Neural progenitor cell (in vitro differentiated cells): ENCODE results near the gene ITPR1.

Experiments used
- CTCF ChIP-seq: fragments of 200-600 bp; sonication (generic); IDR thresholded peaks from 2 replicates; pipeline ENCODE4 v1.5.1; 2017; ENCODE audit warnings: antibody characterized with exemption, mild to moderate bottlenecking
- EZH2 ChIP-seq: fragments of 200-600 bp; sonication (generic); IDR thresholded peaks from 2 replicates; pipeline ENCODE4 v1.6.1; 2017; ENCODE audit warnings: antibody characterized with exemption, mild to moderate bottlenecking, moderate library complexity

DNA sequence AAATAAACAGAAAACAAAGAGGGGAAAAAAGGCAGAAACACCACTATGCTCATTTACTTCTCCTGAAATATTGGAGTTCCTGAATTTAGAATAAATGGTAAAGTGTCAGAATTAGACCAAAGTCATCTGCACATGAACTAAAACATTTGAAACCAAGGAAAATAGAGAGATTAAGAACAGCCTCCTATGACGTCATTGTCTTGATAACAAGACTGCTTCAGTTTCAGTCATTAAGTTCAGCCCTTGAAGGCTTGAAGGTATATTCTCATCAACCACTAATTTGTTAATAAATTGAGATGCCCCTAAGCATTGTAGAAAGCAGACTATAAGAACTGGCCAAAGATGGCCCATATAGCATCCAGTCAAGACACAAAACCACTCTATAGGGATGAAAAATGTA, 28.6 kb upstream of the ITPR1 start:
- TF ChIP-seq CTCF: no peak
- TF ChIP-seq EZH2: no peak
